Measurements from ENCODE around the gene HMCN1.

DNA sequence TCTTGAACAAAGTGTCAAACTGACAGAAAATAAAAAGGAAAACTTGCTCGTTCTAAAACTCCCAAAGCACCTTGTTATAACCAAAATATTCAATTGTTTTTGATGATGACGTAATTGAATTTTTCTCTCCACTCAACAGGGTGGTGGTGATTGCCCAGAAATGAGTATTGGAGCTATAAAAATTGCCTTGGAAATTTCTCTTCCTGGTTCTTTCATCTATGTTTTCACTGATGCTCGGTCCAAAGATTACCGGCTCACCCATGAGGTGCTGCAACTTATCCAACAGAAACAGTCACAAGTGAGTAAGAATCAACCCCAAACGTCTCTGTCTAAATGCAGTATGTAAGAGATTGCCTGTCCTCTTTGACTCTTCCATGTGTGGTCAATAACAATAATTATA, 130.1 kb downstream of the HMCN1 start:
- no peak for TF ChIP-seq POLR2A (IDR thresholded peaks at IDR 0.05)
- TF ChIP-seq, protein P1, sequence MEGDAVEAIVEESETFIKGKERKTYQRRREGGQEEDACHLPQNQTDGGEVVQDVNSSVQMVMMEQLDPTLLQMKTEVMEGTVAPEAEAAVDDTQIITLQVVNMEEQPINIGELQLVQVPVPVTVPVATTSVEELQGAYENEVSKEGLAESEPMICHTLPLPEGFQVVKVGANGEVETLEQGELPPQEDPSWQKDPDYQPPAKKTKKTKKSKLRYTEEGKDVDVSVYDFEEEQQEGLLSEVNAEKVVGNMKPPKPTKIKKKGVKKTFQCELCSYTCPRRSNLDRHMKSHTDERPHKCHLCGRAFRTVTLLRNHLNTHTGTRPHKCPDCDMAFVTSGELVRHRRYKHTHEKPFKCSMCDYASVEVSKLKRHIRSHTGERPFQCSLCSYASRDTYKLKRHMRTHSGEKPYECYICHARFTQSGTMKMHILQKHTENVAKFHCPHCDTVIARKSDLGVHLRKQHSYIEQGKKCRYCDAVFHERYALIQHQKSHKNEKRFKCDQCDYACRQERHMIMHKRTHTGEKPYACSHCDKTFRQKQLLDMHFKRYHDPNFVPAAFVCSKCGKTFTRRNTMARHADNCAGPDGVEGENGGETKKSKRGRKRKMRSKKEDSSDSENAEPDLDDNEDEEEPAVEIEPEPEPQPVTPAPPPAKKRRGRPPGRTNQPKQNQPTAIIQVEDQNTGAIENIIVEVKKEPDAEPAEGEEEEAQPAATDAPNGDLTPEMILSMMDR (IDR thresholded peaks at IDR 0.05) = no peak
- TF ChIP-seq POLR2AphosphoS5 (IDR thresholded peaks at IDR 0.05) = no peak
- TF ChIP-seq EP300 (IDR thresholded peaks at IDR 0.05) = no peak

Data from upper lobe of left lung (tissue), 4 donors.